Measurements from ENCODE around the gene PCP2. TPM values are rescaled to one million over a fixed set of nuclear protein-coding genes. Genes with fewer than 3 reads are reported as not detected.

The PCP2 gene
- total RNA-seq, 1 donor, result not detected

GRCh38 chr19:7632340-7633203 is 947 bp downstream of the PCP2 start:
- TF ChIP-seq, protein P1, sequence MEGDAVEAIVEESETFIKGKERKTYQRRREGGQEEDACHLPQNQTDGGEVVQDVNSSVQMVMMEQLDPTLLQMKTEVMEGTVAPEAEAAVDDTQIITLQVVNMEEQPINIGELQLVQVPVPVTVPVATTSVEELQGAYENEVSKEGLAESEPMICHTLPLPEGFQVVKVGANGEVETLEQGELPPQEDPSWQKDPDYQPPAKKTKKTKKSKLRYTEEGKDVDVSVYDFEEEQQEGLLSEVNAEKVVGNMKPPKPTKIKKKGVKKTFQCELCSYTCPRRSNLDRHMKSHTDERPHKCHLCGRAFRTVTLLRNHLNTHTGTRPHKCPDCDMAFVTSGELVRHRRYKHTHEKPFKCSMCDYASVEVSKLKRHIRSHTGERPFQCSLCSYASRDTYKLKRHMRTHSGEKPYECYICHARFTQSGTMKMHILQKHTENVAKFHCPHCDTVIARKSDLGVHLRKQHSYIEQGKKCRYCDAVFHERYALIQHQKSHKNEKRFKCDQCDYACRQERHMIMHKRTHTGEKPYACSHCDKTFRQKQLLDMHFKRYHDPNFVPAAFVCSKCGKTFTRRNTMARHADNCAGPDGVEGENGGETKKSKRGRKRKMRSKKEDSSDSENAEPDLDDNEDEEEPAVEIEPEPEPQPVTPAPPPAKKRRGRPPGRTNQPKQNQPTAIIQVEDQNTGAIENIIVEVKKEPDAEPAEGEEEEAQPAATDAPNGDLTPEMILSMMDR (IDR thresholded peaks at IDR 0.05; ENCODE audit: insufficient read depth, low read length), result no peak
- H3K4me3 ChIP-seq (ENCODE audit: low read depth, low read length), result no peak overlapping the region
- DNase-seq (ENCODE audit: low read depth), result no peak

DNA sequence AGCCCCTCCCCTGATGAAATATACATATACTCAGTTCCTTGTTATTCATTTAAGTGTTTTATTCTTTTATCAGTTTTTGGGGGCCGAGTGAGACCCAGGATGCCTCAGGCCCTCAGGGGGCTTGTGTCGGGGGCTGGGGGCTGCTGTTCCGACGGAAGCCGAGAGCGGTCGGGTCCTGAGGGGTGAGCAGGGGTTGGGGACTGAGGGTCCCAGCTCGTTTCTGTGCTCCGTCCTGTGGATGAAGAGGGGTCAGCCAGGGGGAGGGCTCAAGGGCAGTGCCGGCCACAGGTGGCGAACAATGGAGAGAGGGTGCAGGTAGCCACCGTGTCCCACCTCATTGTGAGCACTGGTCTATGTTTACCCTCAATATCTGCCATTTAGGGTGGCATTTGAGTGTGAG is 1.9 kb downstream of the PCP2 start:
- DNase-seq (ENCODE audit: low read depth), result no peak
- TF ChIP-seq, protein P1 (IDR thresholded peaks at IDR 0.05; ENCODE audit: insufficient read depth, low read length), result no peak
- no peak overlapping the region for H3K4me3 ChIP-seq (ENCODE audit: low read depth, low read length)

DNA sequence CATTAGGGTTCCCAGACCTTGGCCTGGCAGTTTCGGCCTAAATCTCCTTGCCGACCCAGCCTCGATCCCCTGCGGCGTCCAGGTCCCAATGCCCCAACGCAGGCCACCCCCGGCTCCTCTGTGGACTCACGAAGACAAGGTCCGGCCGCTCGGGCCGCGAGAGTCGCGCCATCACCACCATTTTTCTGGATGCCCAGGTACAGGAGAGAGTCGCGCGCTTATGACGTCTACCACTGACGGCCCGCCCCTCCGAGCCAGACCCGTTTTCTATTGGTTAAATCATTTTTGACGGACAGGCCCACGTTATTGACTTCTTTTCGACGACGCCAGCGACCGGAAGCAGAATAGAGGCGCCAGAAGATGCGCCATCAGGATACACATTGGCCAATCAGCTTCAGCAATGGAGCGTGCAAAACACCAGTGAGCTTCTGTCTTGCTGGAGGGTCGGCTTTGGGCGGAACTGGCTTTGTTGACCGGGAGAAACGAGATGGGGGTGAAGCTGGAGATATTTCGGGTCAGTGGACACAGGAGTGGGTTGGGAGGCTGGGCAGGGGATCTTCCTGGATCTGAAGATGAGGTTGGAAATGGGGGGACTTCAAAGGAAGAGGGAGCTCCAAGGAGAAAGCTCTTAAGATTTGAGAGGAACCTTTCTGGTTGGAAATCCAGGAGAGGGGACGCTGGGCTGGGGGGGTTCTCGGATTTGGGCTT is 4.0 kb downstream of the PCP2 start, which contains the start of the genes PET100 and XAB2:
Gene PET100 (plus strand): TSS at position 447 of the 708 bp plus-strand sequence. CDS start 41 bp downstream, at position 488.
Gene XAB2 (minus strand): TSS at position 199 of the 708 bp plus-strand sequence. CDS start 18 bp downstream, at position 181.
- DNase-seq (ENCODE audit: low read depth), result peak; percentile 99
- TF ChIP-seq, protein P1 (IDR thresholded peaks at IDR 0.05; ENCODE audit: insufficient read depth, low read length), result no peak
- H3K4me3 ChIP-seq (ENCODE audit: low read depth, low read length), result peak within 1 kb of the TSS; percentile 99

GRCh38 chr19:7628589-7629311 is 4.8 kb downstream of the PCP2 start:
- DNase-seq (ENCODE audit: low read depth), result no peak
- TF ChIP-seq, protein P1 (IDR thresholded peaks at IDR 0.05; ENCODE audit: insufficient read depth, low read length), result no peak
- H3K4me3 ChIP-seq (ENCODE audit: low read depth, low read length), result peak overlapping the region; percentile 99

- H3K4me3 ChIP-seq (ENCODE audit: low read depth, low read length), result no peak overlapping the region
- DNase-seq (ENCODE audit: low read depth), result no peak
- TF ChIP-seq, protein P1 (IDR thresholded peaks at IDR 0.05; ENCODE audit: insufficient read depth, low read length), result no peak
These were observed 6.4 kb downstream of the PCP2 start for GRCh38 chr19:7627166-7627565.

DNA sequence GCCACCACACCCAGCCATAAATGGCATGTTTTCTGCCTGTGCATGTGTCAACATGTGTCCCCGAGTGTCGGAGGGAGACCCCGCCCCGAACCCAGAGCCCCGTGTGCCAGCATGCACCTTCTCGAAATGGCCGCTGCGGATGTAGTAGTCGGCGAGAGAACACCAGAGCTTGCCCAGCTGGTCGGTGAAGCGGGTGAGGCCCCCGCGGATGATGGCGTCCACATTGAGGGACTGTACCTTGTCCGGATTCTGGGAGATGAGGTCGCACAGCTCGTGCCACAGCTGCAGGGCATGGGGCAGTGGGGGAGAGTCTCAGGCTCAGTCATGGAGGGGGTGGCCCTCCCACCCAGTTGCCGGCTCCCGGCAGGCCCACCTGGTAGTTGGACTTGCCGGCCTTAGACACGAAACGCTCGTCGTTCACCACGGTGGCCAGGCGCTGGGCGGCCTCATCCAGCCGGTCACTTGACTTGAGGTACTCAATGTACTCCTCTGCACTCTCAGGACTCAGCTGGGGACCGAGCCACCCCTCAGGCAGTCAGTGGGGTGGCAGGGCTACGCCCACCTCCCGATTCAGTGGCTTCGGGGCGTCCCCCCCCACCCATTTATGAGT is 7.7 kb downstream of the PCP2 start:
- DNase-seq (ENCODE audit: low read depth), result no peak
- H3K4me3 ChIP-seq (ENCODE audit: low read depth, low read length), result no peak overlapping the region
- TF ChIP-seq, protein P1 (IDR thresholded peaks at IDR 0.05; ENCODE audit: insufficient read depth, low read length), result no peak
